Measurements from ENCODE around the gene ITPRID1. TPM values are rescaled to one million over a fixed set of nuclear protein-coding genes. Genes with fewer than 3 reads are reported as not detected.

Gene ITPRID1
- total and polyA plus RNA-seq, 10 of the 15 experiments (the other 5 are each of a cell fraction or from before 2014, with no cell fraction given): 0.06 TPM; not detected in 9

GRCh38 chr7:31478018-31478417 is 35.9 kb upstream of the ITPRID1 start:
- Histone ChIP-seq H3K4me3 (no peak overlapping the region), H3K4me1 (ENCODE audit: control insufficient read depth, insufficient read depth, low read length) (peaks cover 8% of the 10 kb centered on the region), H3K9me3 (replicated peaks; ENCODE audit: control insufficient read depth, insufficient read depth, low read length) (no peaks in the 10 kb centered on the region), H3K27me3 (replicated peaks in 1 of 2; ENCODE audit: control insufficient read depth in 2 of 2, insufficient read depth in 2 of 2, low read length in 1 of 2) (no peaks in the 10 kb centered on the region; a peak in 1 of 4 replicates), H3K36me3 (ENCODE audit: control insufficient read depth in 2 of 2, insufficient read depth in 2 of 2, low read length in 1 of 2) (no peaks in the 10 kb centered on the region), H3K79me2 (ENCODE audit: control insufficient read depth, insufficient read depth, low read length) (no peaks in the 10 kb centered on the region), H3K27ac (ENCODE audit: control insufficient read depth, insufficient read depth) (no peak overlapping the region), H3K4me2 (ENCODE audit: control insufficient read depth, insufficient read depth) (no peak overlapping the region), H2AFZ (ENCODE audit: control insufficient read depth, low read depth, low read length) (no peak overlapping the region), H3K9ac (ENCODE audit: control insufficient read depth, insufficient read depth, low read length) (no peak overlapping the region), H4K20me1 (ENCODE audit: control insufficient read depth, insufficient read depth) (no peaks in the 10 kb centered on the region)
- POLR2A ChIA-PET: no interaction called here
- BruUV-seq (replicated peaks): no TSS peak
- WGBS (ENCODE audit: insufficient coverage, insufficient replicate concordance, low lambda C conversion rate, missing lambda C conversion rate): 49% methylated on average over 3 of the region's 3 CpGs
- FAIRE-seq (no peak), ATAC-seq (no peak), DNase-seq (ENCODE audit: low read depth, low spot score) (no peak)
- CTCF ChIA-PET: interaction anchor here (1.3 kb wide), 1 partner anchor 12 kb away, joined by 3 read pairs; no protein-coding TSS in a partner anchor
- no peak for TF ChIP-seq NR2C2 (IDR thresholded peaks at IDR 0.05; ENCODE audit: borderline replicate concordance, control insufficient read depth, insufficient read length, low read depth)
- TF ChIP-seq RBBP5 (conservative IDR thresholded peaks at IDR 0.05): no peak
- no peak for TF ChIP-seq CBFB (IDR thresholded peaks at IDR 0.05; ENCODE audit: low read depth)
- no peak for TF ChIP-seq RB1 (IDR thresholded peaks at IDR 0.05; ENCODE audit: borderline replicate concordance)
- TF ChIP-seq, protein P1, sequence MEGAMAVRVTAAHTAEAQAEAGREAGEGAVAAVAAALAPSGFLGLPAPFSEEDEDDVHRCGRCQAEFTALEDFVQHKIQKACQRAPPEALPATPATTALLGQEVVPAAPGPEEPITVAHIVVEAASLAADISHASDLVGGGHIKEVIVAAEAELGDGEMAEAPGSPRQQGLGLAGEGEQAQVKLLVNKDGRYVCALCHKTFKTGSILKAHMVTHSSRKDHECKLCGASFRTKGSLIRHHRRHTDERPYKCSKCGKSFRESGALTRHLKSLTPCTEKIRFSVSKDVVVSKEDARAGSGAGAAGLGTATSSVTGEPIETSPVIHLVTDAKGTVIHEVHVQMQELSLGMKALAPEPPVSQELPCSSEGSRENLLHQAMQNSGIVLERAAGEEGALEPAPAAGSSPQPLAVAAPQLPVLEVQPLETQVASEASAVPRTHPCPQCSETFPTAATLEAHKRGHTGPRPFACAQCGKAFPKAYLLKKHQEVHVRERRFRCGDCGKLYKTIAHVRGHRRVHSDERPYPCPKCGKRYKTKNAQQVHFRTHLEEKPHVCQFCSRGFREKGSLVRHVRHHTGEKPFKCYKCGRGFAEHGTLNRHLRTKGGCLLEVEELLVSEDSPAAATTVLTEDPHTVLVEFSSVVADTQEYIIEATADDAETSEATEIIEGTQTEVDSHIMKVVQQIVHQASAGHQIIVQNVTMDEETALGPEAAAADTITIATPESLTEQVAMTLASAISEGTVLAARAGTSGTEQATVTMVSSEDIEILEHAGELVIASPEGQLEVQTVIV (IDR thresholded peaks at IDR 0.05; ENCODE audit: borderline replicate concordance, partially characterized antibody): no peak
- no peak for TF ChIP-seq ZNF274 (IDR thresholded peaks at IDR 0.05; ENCODE audit: insufficient read depth, insufficient read length)
- TF ChIP-seq ETV6 (conservative IDR thresholded peaks at IDR 0.05 in 1 of 2, IDR thresholded peaks at IDR 0.05 in 1 of 2; ENCODE audit: borderline replicate concordance in 1 of 2, low read depth in 1 of 2): no peak
- no peak for TF ChIP-seq ESRRA (IDR thresholded peaks at IDR 0.05; ENCODE audit: low read length)
- no peak for TF ChIP-seq STAT1 (conservative IDR thresholded peaks at IDR 0.05)
- no peak for TF ChIP-seq KLF5 (IDR thresholded peaks at IDR 0.05; ENCODE audit: partially characterized antibody)
- no peak for TF ChIP-seq RAD51 (IDR thresholded peaks at IDR 0.05)
- TF ChIP-seq, protein P2, sequence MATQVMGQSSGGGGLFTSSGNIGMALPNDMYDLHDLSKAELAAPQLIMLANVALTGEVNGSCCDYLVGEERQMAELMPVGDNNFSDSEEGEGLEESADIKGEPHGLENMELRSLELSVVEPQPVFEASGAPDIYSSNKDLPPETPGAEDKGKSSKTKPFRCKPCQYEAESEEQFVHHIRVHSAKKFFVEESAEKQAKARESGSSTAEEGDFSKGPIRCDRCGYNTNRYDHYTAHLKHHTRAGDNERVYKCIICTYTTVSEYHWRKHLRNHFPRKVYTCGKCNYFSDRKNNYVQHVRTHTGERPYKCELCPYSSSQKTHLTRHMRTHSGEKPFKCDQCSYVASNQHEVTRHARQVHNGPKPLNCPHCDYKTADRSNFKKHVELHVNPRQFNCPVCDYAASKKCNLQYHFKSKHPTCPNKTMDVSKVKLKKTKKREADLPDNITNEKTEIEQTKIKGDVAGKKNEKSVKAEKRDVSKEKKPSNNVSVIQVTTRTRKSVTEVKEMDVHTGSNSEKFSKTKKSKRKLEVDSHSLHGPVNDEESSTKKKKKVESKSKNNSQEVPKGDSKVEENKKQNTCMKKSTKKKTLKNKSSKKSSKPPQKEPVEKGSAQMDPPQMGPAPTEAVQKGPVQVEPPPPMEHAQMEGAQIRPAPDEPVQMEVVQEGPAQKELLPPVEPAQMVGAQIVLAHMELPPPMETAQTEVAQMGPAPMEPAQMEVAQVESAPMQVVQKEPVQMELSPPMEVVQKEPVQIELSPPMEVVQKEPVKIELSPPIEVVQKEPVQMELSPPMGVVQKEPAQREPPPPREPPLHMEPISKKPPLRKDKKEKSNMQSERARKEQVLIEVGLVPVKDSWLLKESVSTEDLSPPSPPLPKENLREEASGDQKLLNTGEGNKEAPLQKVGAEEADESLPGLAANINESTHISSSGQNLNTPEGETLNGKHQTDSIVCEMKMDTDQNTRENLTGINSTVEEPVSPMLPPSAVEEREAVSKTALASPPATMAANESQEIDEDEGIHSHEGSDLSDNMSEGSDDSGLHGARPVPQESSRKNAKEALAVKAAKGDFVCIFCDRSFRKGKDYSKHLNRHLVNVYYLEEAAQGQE (IDR thresholded peaks at IDR 0.05; ENCODE audit: low read depth, low read length): no peak
- TF ChIP-seq MEF2B (IDR thresholded peaks at IDR 0.05; ENCODE audit: partially characterized antibody, poor library complexity, severe bottlenecking): no peak
- TF ChIP-seq ZNF384 (IDR thresholded peaks at IDR 0.05; ENCODE audit: borderline replicate concordance, low read depth, low read length): no peak
- no peak for TF ChIP-seq E2F4 (IDR thresholded peaks at IDR 0.05; ENCODE audit: low read depth, low read length)
- no peak for TF ChIP-seq HDGF (IDR thresholded peaks at IDR 0.05)
- in situ Hi-C loops (cut with MboI): no loop called here
- intact Hi-C loops (cut with micrococcal nuclease; ENCODE audit: unreplicated experiment): no loop called here
- RAD21 ChIA-PET (ENCODE audit: unreplicated experiment): no interaction called here
- SMC1A ChIA-PET (ENCODE audit: uncharacterized antibody, unreplicated experiment): no interaction called here
